H1 (cell line): Measurements from ENCODE around the gene NGEF.

Experiments
- CBX5 ChIP-seq: fragments of 300-800, 300-1000 bp; sonication (generic); IDR thresholded peaks from 2 replicates; pipeline ENCODE4 v1.7.1; 2016; ENCODE audit warnings: antibody characterized with exemption, low read length, low read depth
- CREB1 ChIP-seq: IDR thresholded peaks from 2 replicates; pipeline ENCODE4 v1.6.1; 2012; ENCODE audit warnings: inconsistent platforms
- FOSL1 ChIP-seq: IDR thresholded peaks from 2 replicates; pipeline ENCODE4 v1.6.1; 2011; ENCODE audit warnings: mild to moderate bottlenecking, low read depth, low read length, moderate library complexity; ENCODE audit not compliant: insufficient read depth
- KDM5A ChIP-seq: fragments of 200-600 bp; IDR thresholded peaks from 2 replicates; pipeline ENCODE4 v1.7.1; 2012; ENCODE audit warnings: mild to moderate bottlenecking, low read length, inconsistent platforms, mixed read lengths
- NRF1 ChIP-seq: IDR thresholded peaks from 2 replicates; pipeline ENCODE4 v1.6.1; 2011; ENCODE audit warnings: mild to moderate bottlenecking, low read depth, low read length, improper control_type of control experiment
- RXRA ChIP-seq: IDR thresholded peaks from 2 replicates; pipeline ENCODE4 v1.6.1; 2011; ENCODE audit warnings: low read depth, mild to moderate bottlenecking, low read length, moderate library complexity; ENCODE audit not compliant: insufficient read depth
- SIX5 ChIP-seq: IDR thresholded peaks from 2 replicates; pipeline ENCODE4 v1.6.1; 2011; ENCODE audit warnings: mild to moderate bottlenecking, low read depth, low read length

- TF ChIP-seq KDM5A, result no peak
- no peak for TF ChIP-seq CREB1
- no peak for TF ChIP-seq NRF1
- no peak for TF ChIP-seq SIX5
- no peak for TF ChIP-seq FOSL1
- no peak for TF ChIP-seq RXRA
- TF ChIP-seq CBX5, result no peak
Observed at GRCh38 chr2:232930059-232930400, 83.0 kb downstream of the NGEF start.
